DMS153 treated with DMSO at 0.1 percent for 48 hours (cell line): Measurements from ENCODE around the gene VIT.
"Not testable (repeated sequence)": the region's sequence is repeated elsewhere in the genome, so short reads cannot be mapped to it uniquely, and the experiment has no call there.

Experiments used
- DNase-seq: peaks from one replicate; lab custom pipeline; 2025; ENCODE audit not compliant: unreplicated experiment; lab: John Stamatoyannopoulos, UW

The VIT gene

DNA sequence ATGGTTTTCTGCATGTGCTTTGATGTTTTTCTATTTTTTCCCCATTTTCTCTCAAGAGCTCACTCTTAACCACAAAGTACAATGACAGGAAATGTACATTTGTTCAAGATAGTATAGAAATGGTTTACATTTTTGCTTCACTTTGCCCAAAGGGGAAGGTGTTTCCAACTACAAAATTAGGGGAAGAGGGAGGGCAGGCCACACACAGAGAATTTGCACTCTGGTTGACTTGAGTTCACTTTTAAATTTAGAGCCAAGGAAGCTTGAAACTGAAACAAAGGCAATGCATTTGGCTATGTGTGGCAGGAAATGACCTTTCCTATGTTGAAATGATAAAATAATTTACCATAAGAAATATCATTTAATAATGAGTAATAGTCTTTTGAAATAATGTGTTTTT is 19.1 kb upstream of the VIT start:
- DNase-seq = no peak

DNA sequence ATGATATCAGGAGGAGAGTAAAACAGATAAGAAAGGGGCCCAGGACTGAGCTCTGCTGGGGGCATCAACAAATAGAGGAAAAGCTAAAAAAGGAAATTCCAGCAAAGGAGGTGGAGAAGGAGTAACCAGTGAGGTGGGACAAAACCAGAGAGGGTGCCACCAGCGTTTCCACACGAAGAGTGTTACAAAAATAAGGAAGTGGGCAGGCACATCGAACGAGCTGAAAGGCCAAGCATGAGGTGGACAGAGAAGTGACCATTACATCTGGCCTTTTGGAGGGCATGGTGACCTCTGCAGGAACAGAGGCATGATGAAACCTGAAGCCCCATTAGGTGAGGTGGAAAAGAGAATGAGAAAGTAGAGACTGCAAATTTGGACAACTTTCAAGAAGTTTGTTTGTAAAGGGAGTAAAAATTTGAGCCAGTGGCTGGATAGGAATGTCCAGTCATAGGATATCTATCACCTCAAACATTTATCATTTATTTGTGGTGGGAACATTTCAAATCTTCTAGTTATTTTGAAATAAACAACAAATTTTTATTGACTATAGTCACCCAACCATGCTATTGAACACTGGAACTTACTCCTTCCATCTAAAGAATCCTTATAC is 18.4 kb upstream of the VIT start:
- no peak for DNase-seq

DNA sequence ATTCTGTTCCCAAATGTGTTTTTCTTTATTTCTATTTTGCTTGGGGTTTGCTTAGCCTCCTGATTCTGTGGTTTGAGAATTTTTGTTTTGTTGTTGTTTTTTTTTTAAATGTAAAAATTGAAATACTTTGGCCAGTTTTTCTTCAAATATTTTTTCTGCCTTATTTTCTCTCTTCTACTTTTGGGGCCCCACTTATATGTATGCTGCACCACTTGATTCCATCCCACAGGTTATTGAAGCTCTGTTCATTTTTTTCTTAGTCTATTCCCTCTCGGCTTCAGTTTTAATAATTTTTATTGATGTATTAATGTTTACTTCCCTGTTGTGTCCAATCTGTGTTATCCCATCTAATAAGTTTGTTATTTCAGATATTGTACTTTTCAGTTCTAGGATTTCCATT is 17.7 kb upstream of the VIT start:
- DNase-seq = no peak

DNA sequence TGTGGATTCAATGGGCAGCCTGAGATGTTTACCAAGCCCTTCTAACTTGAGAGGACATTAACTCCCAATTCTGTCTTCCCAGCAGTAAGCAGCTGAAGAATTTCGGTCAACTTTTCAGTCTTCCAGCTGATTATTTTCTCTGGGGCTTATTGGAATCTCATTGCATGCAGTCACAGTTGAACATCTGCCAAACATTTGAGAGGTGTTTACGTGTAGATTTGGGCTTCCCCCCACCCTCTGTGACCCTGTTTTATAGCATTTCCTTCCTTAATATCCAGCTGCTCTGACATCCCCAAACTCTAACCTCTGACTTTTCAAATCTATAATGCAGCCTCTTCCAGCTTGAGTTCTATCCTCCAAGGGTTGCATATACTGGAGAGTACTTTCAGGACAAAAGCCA is 16.5 kb upstream of the VIT start:
- no peak for DNase-seq

DNA sequence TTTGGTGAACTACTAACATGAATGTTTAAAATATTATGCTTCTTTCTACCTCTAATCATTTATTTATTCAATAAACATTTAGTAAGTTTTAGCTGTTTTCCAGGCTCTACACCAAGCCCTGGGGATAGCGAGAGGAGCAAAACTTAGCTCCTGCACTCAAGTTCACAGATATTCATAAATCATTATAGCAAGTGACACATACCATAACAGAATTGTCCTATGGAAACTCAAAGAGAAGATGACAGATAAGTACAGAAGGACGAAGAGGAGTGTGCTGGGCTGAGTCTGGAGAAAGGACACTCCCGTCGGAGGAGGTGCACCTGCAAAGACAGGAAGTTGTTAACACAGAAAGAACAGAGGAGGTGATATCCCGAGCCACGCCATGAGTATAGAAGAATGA is 13.9 kb upstream of the VIT start:
- DNase-seq = no peak

DNA sequence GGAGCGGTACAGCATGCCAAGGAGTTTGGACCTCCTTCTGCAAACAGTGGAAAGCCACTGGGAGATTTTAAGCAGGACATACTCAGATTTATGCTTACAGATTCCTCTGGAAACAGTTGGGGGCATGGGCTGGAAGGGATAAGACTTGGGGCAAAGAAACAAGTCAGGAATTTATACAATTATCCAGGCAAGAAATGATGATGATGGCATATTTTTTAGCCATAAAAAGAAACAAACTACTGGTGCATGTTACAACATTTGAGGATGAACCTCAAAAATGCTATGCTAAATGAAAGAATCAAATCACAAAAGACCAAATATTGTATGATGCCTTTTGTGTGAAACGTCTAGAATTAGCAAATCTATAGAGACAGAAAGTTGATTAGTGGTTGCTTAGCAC is 13.5 kb upstream of the VIT start:
- no peak for DNase-seq

DNA sequence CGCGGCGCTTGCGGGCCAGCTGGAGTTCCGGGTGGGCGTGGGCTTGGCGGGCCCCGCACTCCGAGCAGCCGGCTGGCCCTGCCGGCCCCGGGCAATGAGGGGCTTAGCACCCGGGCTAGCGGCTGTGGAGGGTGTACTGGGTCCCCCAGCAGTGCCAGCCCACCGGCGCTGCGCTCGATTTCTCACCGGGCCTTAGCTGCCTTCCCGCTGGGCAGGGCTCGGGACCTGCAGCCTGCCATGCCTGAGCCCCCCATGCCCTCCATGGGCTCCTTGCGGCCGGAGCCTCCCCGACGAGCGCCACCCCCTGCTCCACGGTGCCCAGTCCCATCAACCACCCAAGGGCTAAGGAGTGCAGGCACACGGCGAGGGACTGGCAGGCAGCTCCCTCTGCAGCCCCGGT is 8.2 kb upstream of the VIT start:
- not testable (repeated sequence) for DNase-seq

DNA sequence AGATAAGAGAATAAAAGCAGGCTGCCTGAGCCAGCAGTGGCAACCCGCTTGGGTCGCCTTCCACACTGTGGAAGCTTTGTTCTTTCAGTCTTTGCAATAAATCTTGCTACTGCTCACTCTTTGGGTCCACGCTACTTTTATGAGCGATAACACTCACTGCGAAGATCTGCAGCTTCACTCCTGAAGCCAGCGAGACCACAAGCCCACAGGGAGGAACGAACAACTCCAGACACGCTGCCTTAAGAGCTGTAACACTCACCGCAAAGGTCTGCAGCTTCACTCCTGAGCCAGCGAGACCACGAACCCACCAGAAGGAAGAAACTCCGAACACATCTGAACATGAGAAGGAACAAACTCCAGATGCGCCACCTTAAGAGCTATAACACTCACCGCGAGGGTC is 7.5 kb upstream of the VIT start:
- DNase-seq = not testable (repeated sequence)

DNA sequence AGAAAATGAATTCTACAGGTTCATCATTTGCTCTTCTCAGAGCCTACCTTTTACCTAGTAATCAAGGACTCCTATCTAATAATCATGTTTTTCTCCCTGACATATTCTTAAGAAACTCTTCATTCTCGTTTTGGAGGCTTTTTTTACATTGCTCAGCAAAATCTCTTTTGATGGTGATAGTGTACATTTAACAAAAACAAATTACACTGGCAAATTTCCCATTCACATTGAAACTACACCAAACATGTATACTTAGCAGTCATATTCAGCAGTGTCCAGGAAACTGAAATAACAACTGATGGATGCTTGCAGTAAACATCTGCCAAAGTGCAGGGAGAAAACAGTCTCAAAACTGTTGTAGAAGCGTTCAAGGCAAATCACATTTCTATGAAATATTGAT is 4.4 kb upstream of the VIT start:
- no peak for DNase-seq

DNA sequence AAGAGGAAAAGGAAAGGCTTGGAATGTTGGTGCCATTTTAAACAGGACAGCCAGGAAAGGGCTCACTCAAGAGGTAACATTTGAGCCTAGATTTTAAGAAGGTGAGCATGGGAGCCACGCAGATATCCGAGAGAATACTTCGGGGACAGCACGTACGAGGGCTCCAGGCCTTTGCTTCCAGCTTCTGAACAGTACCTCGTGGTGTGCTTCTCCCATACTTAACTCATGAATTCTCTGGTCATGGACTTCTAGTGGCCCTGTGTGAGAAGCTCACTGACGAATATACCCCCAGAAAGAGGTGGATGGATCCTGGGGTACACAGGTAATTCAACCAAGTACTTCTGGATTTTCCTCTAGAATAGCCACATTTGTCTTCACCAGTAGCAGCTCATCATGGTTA is 2.7 kb upstream of the VIT start:
- DNase-seq = no peak

DNA sequence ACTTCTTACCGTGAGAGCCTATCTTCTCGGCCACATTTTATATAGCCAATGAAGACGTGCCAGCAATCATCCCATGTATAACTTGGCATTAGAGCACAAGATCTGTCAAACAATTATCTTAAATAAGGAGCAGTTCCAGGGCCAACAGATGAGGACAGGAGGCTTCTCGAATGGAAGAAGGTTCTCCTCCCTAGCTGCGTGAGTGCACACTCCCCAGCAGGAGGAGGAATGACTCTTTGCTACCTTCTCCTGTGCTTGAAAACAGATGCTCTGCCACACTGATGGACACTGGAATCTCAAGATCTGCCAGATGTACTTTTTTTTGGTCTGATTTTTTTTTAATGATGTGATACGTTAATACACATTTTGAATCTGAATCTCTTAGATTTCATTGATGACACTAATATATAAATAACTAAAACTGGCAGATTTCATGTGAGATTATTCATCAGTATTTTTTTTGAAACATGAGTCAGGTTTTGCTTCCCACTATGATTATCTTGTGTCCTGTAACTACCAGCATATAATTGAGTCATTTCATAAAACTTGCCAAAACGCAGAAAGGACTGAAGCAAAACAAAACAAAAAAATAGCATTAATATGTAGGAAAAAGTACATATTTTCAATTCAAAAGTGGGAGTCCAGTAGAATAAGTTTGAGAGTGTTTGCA is 626 bp upstream of the VIT start:
- DNase-seq = no peak

DNA sequence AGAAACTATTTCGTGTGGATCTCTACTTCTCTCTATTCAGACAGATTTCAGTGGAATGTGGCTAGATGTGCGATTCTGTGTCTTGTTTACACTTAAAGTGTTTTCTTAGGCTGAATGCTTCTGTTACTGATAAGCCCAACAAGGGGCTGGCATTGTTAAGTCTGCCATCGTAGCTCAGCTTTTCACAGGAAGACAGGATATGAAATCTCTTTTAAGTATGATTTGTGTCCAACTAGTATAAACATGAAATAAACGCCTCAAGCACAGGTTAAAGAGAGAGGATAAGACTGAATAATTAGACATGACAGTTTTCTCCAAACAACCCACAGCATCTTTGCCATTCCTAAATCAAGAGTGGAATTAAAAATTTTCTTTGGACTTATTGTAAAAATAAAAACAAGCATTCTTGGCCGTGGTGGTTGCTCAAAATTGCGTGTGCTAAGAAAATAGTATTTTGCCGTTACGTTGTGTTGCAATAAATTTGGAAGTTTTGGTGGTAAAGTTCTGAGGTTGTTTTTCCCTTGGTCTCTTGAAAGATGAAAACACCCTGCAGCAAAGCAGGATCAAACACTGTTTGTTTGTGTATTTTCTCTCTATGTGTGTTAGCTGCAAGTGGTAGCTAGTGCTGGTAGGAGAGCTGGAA is 1.0 kb downstream of the VIT start:
- DNase-seq = no peak

DNA sequence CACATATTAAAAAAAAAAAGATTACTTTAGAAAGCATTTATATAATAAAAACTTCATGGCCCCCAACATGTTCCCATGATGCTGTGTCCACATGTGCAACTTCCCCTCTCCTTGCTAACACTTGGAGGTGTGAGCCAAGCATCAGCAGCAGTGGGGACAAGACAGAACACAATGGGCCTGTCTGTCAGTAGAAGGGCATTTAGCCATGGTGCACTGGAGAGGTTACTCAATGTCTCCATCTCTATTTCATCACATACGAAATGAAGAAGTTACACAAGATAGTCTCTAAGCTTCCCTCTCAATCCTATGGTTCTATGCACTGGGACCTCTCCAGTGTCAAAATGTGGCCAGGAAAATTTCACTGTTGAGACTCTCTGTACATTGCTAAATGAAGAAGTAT is 2.5 kb downstream of the VIT start:
- DNase-seq = no peak

DNA sequence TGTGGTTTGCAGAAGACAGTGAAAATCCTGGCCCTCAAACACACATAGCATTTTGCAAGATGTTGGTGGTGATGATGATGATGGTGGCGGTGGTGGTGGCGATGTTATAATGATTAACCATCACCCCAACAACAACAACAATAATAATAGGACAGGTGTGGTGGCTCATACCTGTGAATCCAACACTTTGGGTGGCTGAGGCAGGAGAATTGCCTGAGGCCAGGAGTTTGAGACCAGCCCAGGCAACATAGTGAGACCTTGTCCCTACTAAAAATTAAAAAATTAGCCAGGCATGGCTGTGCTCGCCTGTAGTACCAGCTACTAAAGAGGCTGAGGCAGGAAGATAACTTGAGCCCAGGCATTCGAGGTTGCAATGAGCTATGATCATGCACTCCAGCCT is 3.8 kb downstream of the VIT start:
- no peak for DNase-seq

DNA sequence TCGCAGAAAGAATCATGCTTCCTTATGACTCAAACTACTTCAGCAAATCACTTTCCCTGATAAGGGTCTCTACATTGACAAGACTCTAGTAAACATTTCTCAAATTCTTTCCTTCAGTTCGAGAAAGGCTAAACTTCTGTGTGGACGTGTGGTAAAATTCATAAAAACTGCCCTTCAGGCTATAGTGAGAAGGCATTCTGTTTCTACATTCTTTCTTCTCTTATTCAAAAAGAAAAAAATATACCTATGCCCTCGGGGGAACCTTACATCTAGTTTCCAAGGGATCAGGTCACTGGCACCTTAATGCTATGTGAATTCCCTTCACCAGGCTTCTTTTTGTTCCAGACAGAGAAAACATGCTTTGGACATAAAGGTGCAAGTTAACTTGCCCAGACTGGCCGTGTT is 4.9 kb downstream of the VIT start:
- DNase-seq = no peak

DNA sequence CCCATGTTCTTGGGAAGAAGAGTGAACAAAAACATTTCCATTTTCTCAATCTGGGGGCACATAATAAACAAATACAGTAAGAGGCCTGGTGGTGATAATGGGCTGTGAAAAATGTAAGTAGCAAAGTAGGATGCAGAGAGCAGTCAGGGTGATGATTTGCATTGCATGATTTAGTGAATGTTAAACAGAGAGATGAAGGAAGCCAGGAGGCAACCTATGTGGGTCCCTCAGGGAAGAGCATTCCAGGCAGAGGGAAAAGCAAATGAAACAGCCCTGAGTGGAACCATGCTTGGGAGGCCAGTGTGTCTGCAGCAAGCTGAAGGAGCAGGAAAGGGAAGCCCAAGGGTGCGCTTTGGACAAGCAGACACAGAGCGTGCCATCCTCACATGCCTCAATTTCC is 5.4 kb downstream of the VIT start:
- DNase-seq = no peak

DNA sequence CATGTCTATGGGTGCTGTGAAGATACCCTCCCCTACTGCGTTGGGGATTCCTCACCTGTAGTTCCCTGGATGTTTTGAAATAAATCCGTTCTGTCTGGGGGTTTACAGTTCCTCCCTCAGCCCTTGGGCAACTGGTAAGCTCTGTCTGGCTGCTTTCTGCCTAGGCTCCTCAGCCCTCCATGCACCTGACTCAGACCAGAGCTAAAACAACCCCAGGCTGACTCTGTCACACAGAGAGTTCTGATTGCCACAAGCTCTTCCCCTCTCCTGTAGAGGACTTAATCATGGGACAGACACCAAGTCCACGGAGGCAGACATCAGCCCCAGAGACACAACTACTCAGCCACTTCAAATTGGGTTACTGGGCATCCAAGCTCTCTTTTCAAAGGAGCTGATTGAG is 6.3 kb downstream of the VIT start:
- DNase-seq = no peak

DNA sequence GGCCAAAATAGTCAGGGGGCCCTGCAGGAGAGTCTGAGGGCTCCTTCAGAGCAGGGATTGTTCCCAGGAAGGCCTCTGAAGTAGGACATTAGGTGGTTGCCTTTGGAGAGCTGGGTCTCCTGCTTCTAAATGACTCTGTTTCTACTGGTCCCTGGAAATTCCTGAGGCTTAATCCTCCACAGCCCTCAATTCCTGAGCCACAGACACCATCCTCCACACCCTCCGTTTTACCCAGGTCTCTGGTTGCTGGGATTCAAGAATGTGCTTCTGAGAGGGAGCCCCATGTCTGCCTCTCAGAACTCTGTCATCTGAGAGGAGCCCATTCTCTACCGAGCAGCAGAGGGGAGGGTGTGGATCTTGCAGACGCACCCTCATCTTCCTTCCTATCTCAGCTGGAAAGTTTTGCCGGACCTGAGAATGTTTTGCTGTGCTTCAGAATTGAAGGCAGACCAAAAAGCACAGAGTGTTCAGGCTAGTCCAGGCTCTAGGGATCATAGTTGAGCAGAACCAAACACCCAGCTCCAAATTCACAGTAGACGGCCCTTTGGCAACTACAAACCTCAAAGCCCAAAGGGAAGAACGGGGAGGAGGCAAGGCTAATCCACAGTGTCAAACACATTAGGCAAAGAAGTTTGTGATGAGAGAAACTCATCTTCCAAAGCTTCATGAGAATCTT is 8.1 kb downstream of the VIT start:
- no peak for DNase-seq

DNA sequence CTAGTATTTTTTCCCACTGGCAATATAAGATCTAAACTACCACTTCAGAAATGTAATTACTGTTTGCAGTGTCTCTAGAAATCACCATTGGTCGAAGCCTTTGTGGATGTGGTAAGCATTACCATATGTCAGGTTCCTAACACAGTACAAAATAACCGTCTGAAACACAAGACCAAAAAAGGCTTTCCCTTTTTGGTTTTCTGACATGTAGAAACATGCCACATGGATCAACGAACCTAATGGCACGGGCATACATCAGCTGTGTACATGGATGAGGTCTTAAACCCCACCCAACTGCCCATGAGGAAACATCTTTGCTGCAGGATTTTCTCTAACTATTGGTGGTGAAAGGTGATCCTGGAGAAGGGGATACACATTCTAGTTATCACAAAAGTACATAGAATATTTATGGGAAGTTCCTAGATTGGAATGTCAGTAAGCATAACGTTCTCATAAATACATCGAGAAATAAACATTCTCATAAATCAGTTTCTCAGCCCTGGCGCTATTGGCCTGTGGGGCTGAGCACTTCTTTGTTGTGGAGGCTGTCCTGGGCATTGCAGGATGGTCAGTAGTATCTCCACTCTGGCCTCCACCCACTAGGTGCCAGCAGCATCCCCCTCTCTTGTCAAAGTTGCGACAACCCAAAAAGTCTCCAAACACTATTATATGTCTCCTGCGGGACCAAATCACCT is 9.0 kb downstream of the VIT start:
- no peak for DNase-seq

DNA sequence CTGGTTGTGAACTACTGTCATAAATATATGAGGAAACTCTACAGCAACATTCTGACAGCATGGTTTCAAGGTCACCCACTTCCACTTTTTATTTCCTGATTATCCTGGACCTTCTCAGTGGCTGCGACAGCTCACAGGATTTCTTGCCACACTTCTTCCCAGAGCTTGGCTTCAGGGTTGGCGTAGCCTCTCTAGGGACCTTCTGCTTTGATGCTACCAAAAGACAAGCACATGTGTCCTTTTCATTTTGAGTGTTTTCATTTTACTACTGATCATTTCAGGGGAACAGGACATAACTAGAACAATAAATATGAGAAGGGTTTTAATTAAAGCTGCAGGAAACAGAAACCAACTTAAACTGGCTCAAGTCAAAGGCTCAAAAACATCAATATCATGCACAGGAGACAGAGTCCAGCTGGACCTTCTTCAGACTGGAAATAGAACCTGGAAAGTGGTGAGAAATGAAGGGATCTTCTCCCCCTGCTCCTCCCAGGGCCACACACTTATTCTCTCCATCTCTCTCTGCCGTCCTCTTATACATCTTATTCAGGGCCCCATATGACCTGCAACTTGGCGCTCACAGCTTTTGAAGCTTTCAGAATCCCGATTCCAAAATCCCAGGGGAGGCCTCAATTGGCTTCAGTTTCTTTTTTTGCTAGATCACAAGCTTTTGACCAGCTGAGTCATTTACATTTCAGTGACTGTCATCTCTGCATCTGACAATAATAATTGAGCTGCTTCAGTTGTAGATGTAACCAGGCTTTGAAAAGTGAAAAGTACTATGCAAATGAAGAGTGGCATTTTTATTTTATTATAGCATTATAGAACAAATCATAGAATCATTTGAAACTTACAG is 9.7 kb downstream of the VIT start:
- no peak for DNase-seq

DNA sequence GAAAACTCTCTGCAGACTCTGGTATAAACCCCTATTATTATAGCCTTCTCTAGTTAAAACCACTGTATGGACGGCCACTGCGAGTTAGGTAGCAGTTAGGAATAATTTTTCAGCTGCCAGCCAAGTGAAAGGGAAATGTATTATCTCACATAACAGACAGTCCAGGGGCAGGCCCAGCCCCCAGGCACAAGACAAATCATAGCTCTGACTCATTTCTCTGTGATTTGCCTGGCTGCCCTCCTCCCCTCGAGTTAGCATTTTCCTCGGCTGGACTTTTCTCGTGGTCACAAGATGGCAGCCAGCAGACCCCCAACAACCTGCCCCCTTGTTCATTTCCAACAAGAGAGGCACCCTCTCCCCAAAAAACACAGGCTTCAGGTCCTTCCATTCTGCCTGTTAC is 10.5 kb downstream of the VIT start:
- DNase-seq = no peak
